HL-60 (cell line): ENCODE measurements around the gene CD320.
"Not testable (repeated sequence)": the region's sequence is repeated elsewhere in the genome, so short reads cannot be mapped to it uniquely, and the experiment has no call there.

ENCODE experiments used
- DNase-seq, 2 experiments: peaks; one replicate each; pipeline ENCODE4 v3.0.0-alpha.2; 2010 to 2020; ENCODE audit warnings: low read depth in 1 of 2, low spot score in 1 of 2
- H3K27ac ChIP-seq: fragments of 250-450 bp; sonication (Bioruptor Pico); replicated peaks from 2 replicates; pipeline ENCODE4 v1.5.1; 2020; ENCODE audit warnings: mild to moderate bottlenecking, moderate library complexity
- H3K27me3 ChIP-seq: fragments of 250-450 bp; sonication (Bioruptor Pico); 2 replicates; pipeline ENCODE4 v1.5.1; 2021; ENCODE audit warnings: mild to moderate bottlenecking, moderate library complexity; ENCODE audit not compliant: insufficient read depth, poor library complexity, severe bottlenecking
- H3K4me3 ChIP-seq: replicated peaks from 2 replicates; pipeline ENCODE4 v1.5.1; 2011; ENCODE audit warnings: mild to moderate bottlenecking, control low read depth, low read length; ENCODE audit not compliant: insufficient read depth
- GABPA ChIP-seq: IDR thresholded peaks from 2 replicates; pipeline ENCODE4 v1.6.1; 2012; ENCODE audit warnings: low read depth
- POLR2AphosphoS5 ChIP-seq: IDR thresholded peaks from 2 replicates; pipeline ENCODE4 v1.6.1; 2012; ENCODE audit warnings: low read depth
- SPI1 ChIP-seq: IDR thresholded peaks from 2 replicates; pipeline ENCODE4 v1.6.1; 2012; ENCODE audit warnings: low read depth, mild to moderate bottlenecking, borderline replicate concordance
- TF ChIP-seq, protein P1 (sequence below): IDR thresholded peaks from one replicate; pipeline ENCODE4 v1.5.1; 2011; ENCODE audit warnings: low read length, control low read depth, inconsistent platforms; ENCODE audit not compliant: insufficient read depth
- TF ChIP-seq, protein P2 (sequence below): IDR thresholded peaks from 2 replicates; pipeline ENCODE4 v1.6.1; 2012; ENCODE audit warnings: low read depth; ENCODE audit not compliant: insufficient replicate concordance

The CD320 gene

DNA sequence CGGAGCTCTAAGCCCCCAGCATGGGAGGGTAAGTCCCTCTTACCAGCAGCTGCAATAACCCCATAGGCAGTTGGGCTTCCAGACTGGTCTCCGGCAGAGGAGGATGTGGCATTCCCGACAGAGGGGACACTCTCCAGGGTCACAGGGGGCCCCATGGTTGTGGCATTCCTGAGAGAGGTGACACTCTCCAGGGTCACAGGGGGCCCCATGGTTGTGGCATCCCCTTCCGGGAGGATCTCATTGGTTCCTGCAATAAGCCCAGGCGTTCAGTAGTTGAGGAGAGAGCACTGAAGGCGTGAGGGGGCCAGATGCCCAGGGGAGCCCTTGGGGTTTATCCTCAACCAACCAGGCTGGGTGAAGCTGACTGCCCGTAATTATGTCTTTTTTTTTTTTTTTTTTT, 5.4 kb downstream of the CD320 start:
- Histone ChIP-seq H3K27me3 (no peaks in the 10 kb centered on the region), H3K4me3 (no peak overlapping the region), H3K27ac (no peak overlapping the region)
- no peak for DNase-seq
- TF ChIP-seq GABPA (no peak), SPI1 (no peak), POLR2AphosphoS5 (no peak)
- TF ChIP-seq, protein P1, sequence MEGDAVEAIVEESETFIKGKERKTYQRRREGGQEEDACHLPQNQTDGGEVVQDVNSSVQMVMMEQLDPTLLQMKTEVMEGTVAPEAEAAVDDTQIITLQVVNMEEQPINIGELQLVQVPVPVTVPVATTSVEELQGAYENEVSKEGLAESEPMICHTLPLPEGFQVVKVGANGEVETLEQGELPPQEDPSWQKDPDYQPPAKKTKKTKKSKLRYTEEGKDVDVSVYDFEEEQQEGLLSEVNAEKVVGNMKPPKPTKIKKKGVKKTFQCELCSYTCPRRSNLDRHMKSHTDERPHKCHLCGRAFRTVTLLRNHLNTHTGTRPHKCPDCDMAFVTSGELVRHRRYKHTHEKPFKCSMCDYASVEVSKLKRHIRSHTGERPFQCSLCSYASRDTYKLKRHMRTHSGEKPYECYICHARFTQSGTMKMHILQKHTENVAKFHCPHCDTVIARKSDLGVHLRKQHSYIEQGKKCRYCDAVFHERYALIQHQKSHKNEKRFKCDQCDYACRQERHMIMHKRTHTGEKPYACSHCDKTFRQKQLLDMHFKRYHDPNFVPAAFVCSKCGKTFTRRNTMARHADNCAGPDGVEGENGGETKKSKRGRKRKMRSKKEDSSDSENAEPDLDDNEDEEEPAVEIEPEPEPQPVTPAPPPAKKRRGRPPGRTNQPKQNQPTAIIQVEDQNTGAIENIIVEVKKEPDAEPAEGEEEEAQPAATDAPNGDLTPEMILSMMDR: no peak
- TF ChIP-seq, protein P2, sequence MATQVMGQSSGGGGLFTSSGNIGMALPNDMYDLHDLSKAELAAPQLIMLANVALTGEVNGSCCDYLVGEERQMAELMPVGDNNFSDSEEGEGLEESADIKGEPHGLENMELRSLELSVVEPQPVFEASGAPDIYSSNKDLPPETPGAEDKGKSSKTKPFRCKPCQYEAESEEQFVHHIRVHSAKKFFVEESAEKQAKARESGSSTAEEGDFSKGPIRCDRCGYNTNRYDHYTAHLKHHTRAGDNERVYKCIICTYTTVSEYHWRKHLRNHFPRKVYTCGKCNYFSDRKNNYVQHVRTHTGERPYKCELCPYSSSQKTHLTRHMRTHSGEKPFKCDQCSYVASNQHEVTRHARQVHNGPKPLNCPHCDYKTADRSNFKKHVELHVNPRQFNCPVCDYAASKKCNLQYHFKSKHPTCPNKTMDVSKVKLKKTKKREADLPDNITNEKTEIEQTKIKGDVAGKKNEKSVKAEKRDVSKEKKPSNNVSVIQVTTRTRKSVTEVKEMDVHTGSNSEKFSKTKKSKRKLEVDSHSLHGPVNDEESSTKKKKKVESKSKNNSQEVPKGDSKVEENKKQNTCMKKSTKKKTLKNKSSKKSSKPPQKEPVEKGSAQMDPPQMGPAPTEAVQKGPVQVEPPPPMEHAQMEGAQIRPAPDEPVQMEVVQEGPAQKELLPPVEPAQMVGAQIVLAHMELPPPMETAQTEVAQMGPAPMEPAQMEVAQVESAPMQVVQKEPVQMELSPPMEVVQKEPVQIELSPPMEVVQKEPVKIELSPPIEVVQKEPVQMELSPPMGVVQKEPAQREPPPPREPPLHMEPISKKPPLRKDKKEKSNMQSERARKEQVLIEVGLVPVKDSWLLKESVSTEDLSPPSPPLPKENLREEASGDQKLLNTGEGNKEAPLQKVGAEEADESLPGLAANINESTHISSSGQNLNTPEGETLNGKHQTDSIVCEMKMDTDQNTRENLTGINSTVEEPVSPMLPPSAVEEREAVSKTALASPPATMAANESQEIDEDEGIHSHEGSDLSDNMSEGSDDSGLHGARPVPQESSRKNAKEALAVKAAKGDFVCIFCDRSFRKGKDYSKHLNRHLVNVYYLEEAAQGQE: no peak

DNA sequence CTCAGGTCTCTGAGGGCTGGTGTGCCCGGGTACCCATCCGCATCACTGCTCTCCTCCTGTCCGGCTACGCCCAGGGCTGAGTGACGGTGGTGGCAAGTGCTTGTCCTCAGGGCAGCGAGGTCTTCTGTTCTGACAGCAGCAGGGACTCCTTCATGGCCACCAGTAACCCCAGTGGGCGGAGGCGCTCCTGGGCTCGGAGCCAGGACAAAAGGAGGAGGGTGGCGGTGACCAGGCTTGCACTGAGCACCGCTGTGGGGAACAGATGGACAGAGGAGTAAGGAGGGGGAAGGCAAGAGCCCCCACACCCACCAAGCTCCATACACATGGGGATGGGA, 5.8 kb downstream of the CD320 start:
- Histone ChIP-seq H3K27ac (no peak overlapping the region), H3K27me3 (no peaks in the 10 kb centered on the region), H3K4me3 (no peak overlapping the region)
- DNase-seq: peak in 1 of 2 experiments; percentile 0
- TF ChIP-seq GABPA: no peak
- TF ChIP-seq, protein P1: no peak
- TF ChIP-seq SPI1: no peak
- TF ChIP-seq, protein P2: no peak
- no peak for TF ChIP-seq POLR2AphosphoS5

DNA sequence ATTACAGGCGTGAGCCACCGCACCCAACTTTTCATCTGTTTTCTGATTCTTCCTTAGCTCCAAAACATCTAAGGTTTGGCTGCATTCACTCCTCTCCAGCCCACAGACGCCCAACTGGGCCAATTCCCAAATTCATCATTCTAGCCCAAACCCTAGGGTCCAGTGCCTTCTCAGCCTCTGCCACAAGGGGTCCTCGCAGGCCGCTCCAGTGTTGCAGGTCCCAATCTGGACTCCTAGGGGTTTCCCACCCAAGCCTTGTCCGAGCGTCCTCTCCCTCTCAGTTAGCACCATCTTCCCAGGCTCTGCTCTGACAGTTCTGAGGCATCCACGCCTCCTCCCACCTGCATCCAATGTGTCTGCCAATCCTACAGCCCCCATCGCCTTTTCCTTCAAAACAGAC, 16.8 kb downstream of the CD320 start:
- not testable (repeated sequence) for H3K4me3 ChIP-seq, H3K27ac ChIP-seq, H3K27me3 ChIP-seq, DNase-seq

DNA sequence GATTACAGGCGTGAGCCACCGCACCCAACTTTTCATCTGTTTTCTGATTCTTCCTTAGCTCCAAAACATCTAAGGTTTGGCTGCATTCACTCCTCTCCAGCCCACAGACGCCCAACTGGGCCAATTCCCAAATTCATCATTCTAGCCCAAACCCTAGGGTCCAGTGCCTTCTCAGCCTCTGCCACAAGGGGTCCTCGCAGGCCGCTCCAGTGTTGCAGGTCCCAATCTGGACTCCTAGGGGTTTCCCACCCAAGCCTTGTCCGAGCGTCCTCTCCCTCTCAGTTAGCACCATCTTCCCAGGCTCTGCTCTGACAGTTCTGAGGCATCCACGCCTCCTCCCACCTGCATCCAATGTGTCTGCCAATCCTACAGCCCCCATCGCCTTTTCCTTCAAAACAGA, 31.6 kb downstream of the CD320 start:
- H3K27me3 ChIP-seq, H3K4me3 ChIP-seq, DNase-seq, H3K27ac ChIP-seq: not testable (repeated sequence)

DNA sequence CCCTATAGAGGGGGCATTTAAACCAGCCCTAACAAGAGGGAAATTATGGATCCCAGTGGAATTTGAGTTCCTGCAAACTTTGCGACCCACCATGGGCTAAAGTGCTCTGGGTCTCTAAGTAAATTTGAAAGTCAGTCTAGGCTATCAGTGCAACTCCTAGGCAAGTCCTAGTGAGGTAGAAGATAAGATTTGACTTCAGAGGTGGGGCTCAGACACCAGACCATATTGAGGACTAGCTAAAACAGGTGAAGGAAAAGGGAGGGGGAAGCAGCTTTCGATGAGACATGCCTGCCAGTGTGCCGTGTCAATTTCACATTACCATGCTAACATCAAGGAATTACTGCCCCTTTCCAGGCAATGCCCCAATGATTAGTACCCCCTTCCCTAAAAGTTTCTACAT, 38.4 kb downstream of the CD320 start:
- Histone ChIP-seq H3K27me3 (no peaks in the 10 kb centered on the region), H3K4me3 (no peak overlapping the region), H3K27ac (no peak overlapping the region)
- peak in 1 of 2 experiments; percentile 0 for DNase-seq
- no peak for TF ChIP-seq POLR2AphosphoS5
- TF ChIP-seq, protein P2: no peak
- no peak for TF ChIP-seq GABPA
- TF ChIP-seq, protein P1: no peak
- no peak for TF ChIP-seq SPI1
